ENCODE data around the gene DYRK4. TPM values are rescaled to one million over a fixed set of nuclear protein-coding genes. Genes with fewer than 3 reads are reported as not detected.

DYRK4 gene
- total RNA-seq, 2 experiments from 2014 or later: 35.0 TPM

GRCh38 chr12:4557586-4557985 is 4.4 kb upstream of the DYRK4 start:
- ATAC-seq: no peak
- Mint-ChIP-seq H3K27ac (no peak overlapping the region), H3K27me3 (peaks cover 6% of the 10 kb centered on the region), H3K4me3 (no peak overlapping the region), H3K36me3 (ENCODE audit: low read depth) (peaks cover 22% of the 10 kb centered on the region), H3K4me1 (ENCODE audit: low read depth) (no peaks in the 10 kb centered on the region), H3K9me3 (no peaks in the 10 kb centered on the region)
- no peak for TF ChIP-seq CTCF (IDR thresholded peaks at IDR 0.05)
- ChIA-PET POLR2A (interaction anchor here (1.0 to 1.2 kb wide), 2 partner anchors 11 to 39 kb away, joined by 3 read pairs; no protein-coding TSS in a partner anchor), CTCF (no interaction called here)
- intact Hi-C loops (cut with micrococcal nuclease): no loop called here
- no peak for DNase-seq

- no peak overlapping the region for H3K4me3 Mint-ChIP-seq
- ATAC-seq (no peak), DNase-seq (no peak)
- ChIA-PET CTCF (no interaction called here), POLR2A (interaction anchor here (1.0 to 1.2 kb wide), 2 partner anchors 12 to 39 kb away, joined by 3 read pairs; no protein-coding TSS in a partner anchor)
- no peak overlapping the region for H3K27ac Mint-ChIP-seq
- no peaks in the 10 kb centered on the region for H3K4me1 Mint-ChIP-seq (ENCODE audit: low read depth)
- H3K27me3 Mint-ChIP-seq: peaks cover 9% of the 10 kb centered on the region
- H3K9me3 Mint-ChIP-seq: no peaks in the 10 kb centered on the region
- no peak for TF ChIP-seq CTCF (IDR thresholded peaks at IDR 0.05)
- H3K36me3 Mint-ChIP-seq (ENCODE audit: low read depth): peaks cover 22% of the 10 kb centered on the region
- intact Hi-C loops (cut with micrococcal nuclease): no loop called here
These were observed 3.8 kb upstream of the DYRK4 start for GRCh38 chr12:4558171-4558570.

GRCh38 chr12:4563336-4563735 is 1.3 kb downstream of the DYRK4 start:
- Mint-ChIP-seq H3K9me3 (no peaks in the 10 kb centered on the region), H3K4me3 (no peak overlapping the region), H3K36me3 (ENCODE audit: low read depth) (peaks cover 10% of the 10 kb centered on the region), H3K4me1 (ENCODE audit: low read depth) (no peaks in the 10 kb centered on the region), H3K27me3 (peaks cover 18% of the 10 kb centered on the region), H3K27ac (no peak overlapping the region)
- no peak for DNase-seq
- ChIA-PET CTCF (no interaction called here), POLR2A (no interaction called here)
- TF ChIP-seq CTCF (IDR thresholded peaks at IDR 0.05): no peak
- intact Hi-C loops (cut with micrococcal nuclease): no loop called here
- no peak for ATAC-seq

- Mint-ChIP-seq H3K4me3 (no peak overlapping the region), H3K4me1 (ENCODE audit: low read depth) (no peaks in the 10 kb centered on the region), H3K36me3 (ENCODE audit: low read depth) (peaks cover 10% of the 10 kb centered on the region)
These were observed 2.8 kb downstream of the DYRK4 start for GRCh38 chr12:4564818-4565217.

GRCh38 chr12:4566474-4566873 is 4.5 kb downstream of the DYRK4 start:
- Mint-ChIP-seq H3K36me3 (ENCODE audit: low read depth) (peaks cover 3% of the 10 kb centered on the region), H3K27me3 (peaks cover 18% of the 10 kb centered on the region), H3K9me3 (no peaks in the 10 kb centered on the region), H3K4me1 (ENCODE audit: low read depth) (no peaks in the 10 kb centered on the region), H3K4me3 (no peak overlapping the region), H3K27ac (no peak overlapping the region)
- no peak for ATAC-seq
- POLR2A ChIA-PET: no interaction called here
- no peak for DNase-seq
- CTCF ChIA-PET: no interaction called here
- intact Hi-C loops (cut with micrococcal nuclease): no loop called here
- TF ChIP-seq CTCF (IDR thresholded peaks at IDR 0.05): no peak

More at GRCh38 chr12:4564818-4565217, 2.8 kb downstream of the DYRK4 start:
- Mint-ChIP-seq H3K27me3 (peaks cover 18% of the 10 kb centered on the region), H3K27ac (no peak overlapping the region), H3K9me3 (no peaks in the 10 kb centered on the region)
- CTCF ChIA-PET: no interaction called here
- intact Hi-C loops (cut with micrococcal nuclease): no loop called here
- ATAC-seq (no peak), DNase-seq (no peak)
- TF ChIP-seq CTCF (IDR thresholded peaks at IDR 0.05): no peak
- POLR2A ChIA-PET: no interaction called here

Data from activated CD8-positive, alpha-beta T cell treated with anti-CD3 and anti-CD28 coated beads for 36 hours (primary cell).